PC-9 (cell line): Measurements from ENCODE around the gene EMP2. TPM values are rescaled to one million over a fixed set of nuclear protein-coding genes. Genes with fewer than 3 reads are reported as not detected.

Source experiments
- BruUV-seq: library from RNA; stranded (reverse); fragments of 400-500 nt; replicated peaks from 2 replicates; lab custom pipeline; 2021; lab: Mats Ljungman, UMichigan
- CTCF ChIA-PET: fragments of 300-600 bp; sonication (Branson Sonifier 250); formaldehyde crosslinking; loops from one replicate; lab custom pipeline; 2022; ENCODE audit warnings: antibody characterized with exemption; lab: Charles Lee
- POLR2A ChIA-PET: fragments of 300-600 bp; sonication (Branson Sonifier 250); formaldehyde crosslinking; loops from one replicate; lab custom pipeline; 2022; ENCODE audit warnings: antibody characterized with exemption; ENCODE audit not compliant: unreplicated experiment; lab: Charles Lee
- DNase-seq, 2 experiments: peaks; one replicate each; pipeline versions ENCODE4 v3.0.0 to v3.0.0-alpha.2; 2015 to 2022; ENCODE audit warnings: mixed read lengths in 1 of 2
- H2AFZ ChIP-seq: fragments of 200-600 bp; sonication (generic); 2 replicates; pipeline ENCODE4 v1.8.1; 2017; ENCODE audit warnings: antibody characterized with exemption
- H3F3A ChIP-seq: fragments of 200-600 bp; sonication (generic); 2 replicates; pipeline ENCODE4 v1.8.1; 2017; ENCODE audit warnings: antibody characterized with exemption, mild to moderate bottlenecking, low read depth; ENCODE audit not compliant: insufficient read depth
- H3K27ac ChIP-seq: fragments of 200-600 bp; sonication (generic); 2 replicates; pipeline ENCODE4 v1.6.1; 2016; ENCODE audit warnings: mixed run types
- H3K27me3 ChIP-seq: fragments of 200-600 bp; sonication (generic); 2 replicates; pipeline ENCODE4 v1.6.1; 2016; ENCODE audit warnings: low read depth, mixed run types; ENCODE audit not compliant: insufficient read depth
- H3K36me3 ChIP-seq: fragments of 200-600 bp; sonication (generic); 2 replicates; pipeline ENCODE4 v1.6.1; 2016; ENCODE audit warnings: low read depth, mixed run types
- H3K4me1 ChIP-seq: fragments of 200-600 bp; sonication (generic); replicated peaks from 2 replicates; pipeline ENCODE4 v1.6.1; 2016; ENCODE audit warnings: mixed run types; ENCODE audit not compliant: insufficient read depth
- H3K4me2 ChIP-seq: fragments of 200-600 bp; sonication (generic); 2 replicates; pipeline ENCODE4 v1.6.1; 2017; ENCODE audit warnings: mixed run types
- H3K4me3 ChIP-seq: fragments of 200-600 bp; sonication (generic); 2 replicates; pipeline ENCODE4 v1.6.1; 2016; ENCODE audit warnings: mixed run types
- H3K79me2 ChIP-seq: fragments of 200-600 bp; sonication (generic); 2 replicates; pipeline ENCODE4 v1.6.1; 2017; ENCODE audit warnings: low read depth, mixed run types
- H3K9me2 ChIP-seq: fragments of 200-600 bp; sonication (generic); 2 replicates; pipeline ENCODE4 v1.8.1; 2017; ENCODE audit warnings: mild to moderate bottlenecking; ENCODE audit not compliant: insufficient read depth
- H3K9me3 ChIP-seq: fragments of 200-600 bp; sonication (generic); 2 replicates; pipeline ENCODE4 v1.8.1; 2016; ENCODE audit warnings: low read depth; ENCODE audit not compliant: insufficient read depth
- H4K20me1 ChIP-seq: fragments of 200-600 bp; sonication (generic); 2 replicates; pipeline ENCODE4 v1.8.1; 2017; ENCODE audit not compliant: insufficient read depth
- CTCF ChIP-seq: fragments of 200-600 bp; sonication (generic); conservative IDR thresholded peaks from 2 replicates; pipeline ENCODE4 v1.6.1; 2017; ENCODE audit warnings: mixed run types, antibody characterized with exemption, mild to moderate bottlenecking, moderate library complexity
- EZH2 ChIP-seq: fragments of 200-600 bp; sonication (generic); IDR thresholded peaks from 2 replicates; pipeline ENCODE4 v1.8.0; 2017; ENCODE audit warnings: antibody characterized with exemption, low read depth
- intact Hi-C: fragments of 100-400 bp; cut with micrococcal nuclease; formaldehyde crosslinking; loops from one replicate; pipeline ENCODE4 v1.10.0; 2022; ENCODE audit not compliant: unreplicated experiment
- total RNA-seq: library from RNA; stranded (reverse); gene quantifications from 2 replicates; pipeline ENCODE4 v1.2.3, GENCODE V29; 2021

The EMP2 gene
- total RNA-seq, 1 experiment from 2014 or later = 137 TPM

GRCh38 chr16:10607157-10607556 is 26.8 kb upstream of the EMP2 start:
- Histone ChIP-seq H4K20me1 (no peaks in the 10 kb centered on the region), H3K9me3 (no peaks in the 10 kb centered on the region), H3K4me1 (no peaks in the 10 kb centered on the region; the same call in 1 of the 2 replicates), H3K79me2 (no peaks in the 10 kb centered on the region), H3K27me3 (no peaks in the 10 kb centered on the region), H3K27ac (no peak overlapping the region), H2AFZ (no peak overlapping the region), H3K4me3 (no peak overlapping the region), H3K36me3 (no peaks in the 10 kb centered on the region), H3F3A (no peaks in the 10 kb centered on the region; the same call in 1 of the 2 replicates), H3K9me2 (no peaks in the 10 kb centered on the region), H3K4me2 (no peak overlapping the region)
- TF ChIP-seq CTCF (no peak), EZH2 (no peak)
- no peak for DNase-seq
- intact Hi-C loops = no loop called here
- ChIA-PET CTCF (no interaction called here), POLR2A (no interaction called here)
- BruUV-seq = no TSS peak

- Histone ChIP-seq H3F3A (no peaks in the 10 kb centered on the region; the same call in 1 of the 2 replicates), H3K9me2 (no peaks in the 10 kb centered on the region), H3K4me1 (no peaks in the 10 kb centered on the region; the same call in 1 of the 2 replicates), H3K4me2 (no peak overlapping the region), H2AFZ (no peak overlapping the region), H4K20me1 (no peaks in the 10 kb centered on the region), H3K27ac (no peak overlapping the region), H3K4me3 (no peak overlapping the region), H3K9me3 (no peaks in the 10 kb centered on the region), H3K79me2 (no peaks in the 10 kb centered on the region), H3K36me3 (no peaks in the 10 kb centered on the region), H3K27me3 (no peaks in the 10 kb centered on the region)
- TF ChIP-seq EZH2 (no peak), CTCF (no peak)
- intact Hi-C loops = no loop called here
- CTCF ChIA-PET = no interaction called here
- BruUV-seq = no TSS peak
- DNase-seq = no peak
- POLR2A ChIA-PET = interaction anchor here (0.6 kb wide), 1 partner anchor 726 kb away, joined by 4 read pairs; no protein-coding TSS in a partner anchor
Observed at GRCh38 chr16:10606607-10607006, 26.2 kb upstream of the EMP2 start.

GRCh38 chr16:10605636-10606035 is 25.2 kb upstream of the EMP2 start:
- CTCF ChIA-PET = interaction anchor here (0.7 kb wide), 1 partner anchor 82 kb away, joined by 4 read pairs; no protein-coding TSS in a partner anchor
- BruUV-seq = no TSS peak
- intact Hi-C loops = no loop called here
- no peak overlapping the region for H3K4me2 ChIP-seq
- H3K36me3 ChIP-seq = no peaks in the 10 kb centered on the region
- no peaks in the 10 kb centered on the region for H3K79me2 ChIP-seq
- no peaks in the 10 kb centered on the region; the same call in 1 of the 2 replicates for H3F3A ChIP-seq
- H3K4me1 ChIP-seq = no peaks in the 10 kb centered on the region; the same call in 1 of the 2 replicates
- H3K27me3 ChIP-seq = no peaks in the 10 kb centered on the region
- POLR2A ChIA-PET = no interaction called here
- no peak overlapping the region for H3K27ac ChIP-seq
- no peak overlapping the region for H2AFZ ChIP-seq
- H3K9me2 ChIP-seq = no peaks in the 10 kb centered on the region
- no peak for DNase-seq
- H3K9me3 ChIP-seq = no peaks in the 10 kb centered on the region
- H4K20me1 ChIP-seq = no peaks in the 10 kb centered on the region
- no peak for TF ChIP-seq EZH2
- TF ChIP-seq CTCF = no peak
- H3K4me3 ChIP-seq = no peak overlapping the region
